K562 (cell line): ENCODE results near the gene STON2.

ENCODE experiments used
- ARNT ChIP-seq, 2 experiments: fragments of 450-650 bp; IDR thresholded peaks; 2 replicates each; pipeline ENCODE4 v1.6.1; 2016; ENCODE audit warnings: mild to moderate bottlenecking in 1 of 2
- ATF7 ChIP-seq: fragments of 450-650 bp; IDR thresholded peaks from 2 replicates; pipeline ENCODE4 v1.7.1; 2014; ENCODE audit warnings: mild to moderate bottlenecking, moderate library complexity
- CHD4 ChIP-seq: fragments of 200-600 bp; sonication (generic); IDR thresholded peaks from 3 replicates; pipeline ENCODE4 v1.6.1; 2012; ENCODE audit warnings: low read depth, mild to moderate bottlenecking, mixed read lengths, low read length, inconsistent platforms; ENCODE audit not compliant: insufficient read depth, insufficient replicate concordance, poor library complexity, severe bottlenecking
- CTCF ChIP-seq, 3 experiments: IDR thresholded peaks in 2 of 3; conservative IDR thresholded peaks in 1 of 3; 2 replicates each; pipeline ENCODE4 v1.5.1; 2011 to 2012; ENCODE audit warnings: low read length in 3 of 3, mild to moderate bottlenecking in 3 of 3, control low read depth in 2 of 3, improper control_type of control experiment in 1 of 3, inconsistent platforms in 1 of 3, low read depth in 1 of 3, mixed read lengths in 1 of 3, moderate library complexity in 1 of 3; ENCODE audit not compliant: insufficient read depth in 2 of 3
- CUX1 ChIP-seq: fragments of 200-800 bp; sonication (Bioruptor generic); IDR thresholded peaks from 2 replicates; pipeline ENCODE4 v1.6.1; 2016; ENCODE audit warnings: missing genetic modification characterization, missing compliant biosample characterization
- LARP7 ChIP-seq: fragments of 450-650 bp; IDR thresholded peaks from 2 replicates; pipeline ENCODE4 v1.6.1; 2016
- SMAD4 ChIP-seq: fragments of 250-450 bp; sonication (Bioruptor Pico); conservative IDR thresholded peaks from 2 replicates; pipeline ENCODE4 v1.8.0; 2021; ENCODE audit warnings: inconsistent platforms, mild to moderate bottlenecking, moderate library complexity
- TCF7L2 ChIP-seq: fragments of 150-350 bp; IDR thresholded peaks from 2 replicates; pipeline ENCODE4 v1.6.1; 2016; ENCODE audit warnings: low read depth, mild to moderate bottlenecking, low read length, moderate library complexity
- ZNF407 ChIP-seq: fragments of 450-650 bp; IDR thresholded peaks from 2 replicates; pipeline ENCODE4 v1.6.1; 2016; ENCODE audit warnings: low read depth

- TF ChIP-seq ARNT (IDR thresholded peaks at IDR 0.05), result no peak
- TF ChIP-seq SMAD4, result no peak
- TF ChIP-seq TCF7L2, result no peak
- TF ChIP-seq ZNF407, result no peak
- no peak for TF ChIP-seq CHD4
- TF ChIP-seq CTCF (IDR thresholded peaks at IDR 0.05 in 2 of 3, conservative IDR thresholded peaks at IDR 0.05 in 1 of 3; ENCODE audit: insufficient read depth in 2 of 3, low read depth in 1 of 3, low read length in 3 of 3), result no peak
- no peak for TF ChIP-seq LARP7
- no peak for TF ChIP-seq CUX1 (CRISPR knock-in tag)
- TF ChIP-seq ATF7, result no peak
These were observed 6.7 kb upstream of the STON2 start for GRCh38 chr14:81406863-81407262.
